Bronchial epithelial cell (primary cell): ENCODE results near the gene IL3. TPM values are rescaled to one million over a fixed set of nuclear protein-coding genes. Genes with fewer than 3 reads are reported as not detected.

Experiments
- DNase-seq: peaks from one replicate; pipeline ENCODE4 v3.0.0-alpha.2; 2010; ENCODE audit warnings: low read depth
- FAIRE-seq: peaks from 2 replicates; lab custom pipeline; 2011; peaks lifted over from hg19 to GRCh38; lab: Jason Lieb, UNC
- H3K27me3 ChIP-seq: 2 replicates; pipeline ENCODE4 v1.5.1; 2011; ENCODE audit warnings: low read length; ENCODE audit not compliant: control insufficient read depth, insufficient read depth
- H3K36me3 ChIP-seq: 2 replicates; pipeline ENCODE4 v1.5.1; 2011; ENCODE audit warnings: low read length; ENCODE audit not compliant: control insufficient read depth, insufficient read depth
- H3K4me3 ChIP-seq: 2 replicates; pipeline ENCODE4 v1.5.1; 2011; ENCODE audit warnings: mild to moderate bottlenecking, low read depth, low read length, control low read depth
- total RNA-seq: library from RNA; depleted of rRNA; stranded (reverse); fragments of >200 nt; gene quantifications from 2 replicates; pipeline ENCODE4 v1.2.1, GENCODE V29; 2014
- TF ChIP-seq, protein P1 (sequence below): IDR thresholded peaks from 2 replicates; pipeline ENCODE4 v1.5.1; 2011; ENCODE audit warnings: mild to moderate bottlenecking, moderate library complexity, low read length, control low read depth, inconsistent platforms; ENCODE audit not compliant: insufficient read depth, severe bottlenecking

The IL3 gene
- total RNA-seq, 1 donor from 2014 or later, result not detected

DNA sequence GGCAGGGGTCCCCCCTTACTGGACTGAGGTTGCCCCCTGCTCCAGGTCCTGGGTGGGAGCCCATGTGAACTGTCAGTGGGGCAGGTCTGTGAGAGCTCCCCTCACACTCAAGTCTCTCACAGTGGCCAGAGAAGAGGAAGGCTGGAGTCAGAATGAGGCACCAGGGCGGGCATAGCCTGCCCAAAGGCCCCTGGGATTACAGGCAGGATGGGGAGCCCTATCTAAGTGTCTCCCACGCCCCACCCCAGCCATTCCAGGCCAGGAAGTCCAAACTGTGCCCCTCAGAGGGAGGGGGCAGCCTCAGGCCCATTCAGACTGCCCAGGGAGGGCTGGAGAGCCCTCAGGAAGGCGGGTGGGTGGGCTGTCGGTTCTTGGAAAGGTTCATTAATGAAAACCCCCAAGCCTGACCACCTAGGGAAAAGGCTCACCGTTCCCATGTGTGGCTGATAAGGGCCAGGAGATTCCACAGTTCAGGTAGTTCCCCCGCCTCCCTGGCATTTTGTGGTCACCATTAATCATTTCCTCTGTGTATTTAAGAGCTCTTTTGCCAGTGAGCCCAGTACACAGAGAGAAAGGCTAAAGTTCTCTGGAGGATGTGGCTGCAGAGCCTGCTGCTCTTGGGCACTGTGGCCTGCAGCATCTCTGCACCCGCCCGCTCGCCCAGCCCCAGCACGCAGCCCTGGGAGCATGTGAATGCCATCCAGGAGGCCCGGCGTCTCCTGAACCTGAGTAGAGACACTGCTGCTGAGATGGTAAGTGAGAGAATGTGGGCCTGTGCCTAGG is 13.0 kb downstream of the IL3 start, which contains the start of gene CSF2:
Gene CSF2 (plus strand): TSS at position 559 of the 783 bp plus-strand sequence. CDS start 35 bp downstream, at position 594.
- H3K27me3 ChIP-seq, result peaks cover 3% of the 10 kb centered on the region
- DNase-seq, result peak; percentile 88
- no peaks in the 10 kb centered on the region for H3K36me3 ChIP-seq
- FAIRE-seq, result no peak
- no peak within 1 kb of the TSS for H3K4me3 ChIP-seq
- TF ChIP-seq, protein P1, sequence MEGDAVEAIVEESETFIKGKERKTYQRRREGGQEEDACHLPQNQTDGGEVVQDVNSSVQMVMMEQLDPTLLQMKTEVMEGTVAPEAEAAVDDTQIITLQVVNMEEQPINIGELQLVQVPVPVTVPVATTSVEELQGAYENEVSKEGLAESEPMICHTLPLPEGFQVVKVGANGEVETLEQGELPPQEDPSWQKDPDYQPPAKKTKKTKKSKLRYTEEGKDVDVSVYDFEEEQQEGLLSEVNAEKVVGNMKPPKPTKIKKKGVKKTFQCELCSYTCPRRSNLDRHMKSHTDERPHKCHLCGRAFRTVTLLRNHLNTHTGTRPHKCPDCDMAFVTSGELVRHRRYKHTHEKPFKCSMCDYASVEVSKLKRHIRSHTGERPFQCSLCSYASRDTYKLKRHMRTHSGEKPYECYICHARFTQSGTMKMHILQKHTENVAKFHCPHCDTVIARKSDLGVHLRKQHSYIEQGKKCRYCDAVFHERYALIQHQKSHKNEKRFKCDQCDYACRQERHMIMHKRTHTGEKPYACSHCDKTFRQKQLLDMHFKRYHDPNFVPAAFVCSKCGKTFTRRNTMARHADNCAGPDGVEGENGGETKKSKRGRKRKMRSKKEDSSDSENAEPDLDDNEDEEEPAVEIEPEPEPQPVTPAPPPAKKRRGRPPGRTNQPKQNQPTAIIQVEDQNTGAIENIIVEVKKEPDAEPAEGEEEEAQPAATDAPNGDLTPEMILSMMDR, result no peak

DNA sequence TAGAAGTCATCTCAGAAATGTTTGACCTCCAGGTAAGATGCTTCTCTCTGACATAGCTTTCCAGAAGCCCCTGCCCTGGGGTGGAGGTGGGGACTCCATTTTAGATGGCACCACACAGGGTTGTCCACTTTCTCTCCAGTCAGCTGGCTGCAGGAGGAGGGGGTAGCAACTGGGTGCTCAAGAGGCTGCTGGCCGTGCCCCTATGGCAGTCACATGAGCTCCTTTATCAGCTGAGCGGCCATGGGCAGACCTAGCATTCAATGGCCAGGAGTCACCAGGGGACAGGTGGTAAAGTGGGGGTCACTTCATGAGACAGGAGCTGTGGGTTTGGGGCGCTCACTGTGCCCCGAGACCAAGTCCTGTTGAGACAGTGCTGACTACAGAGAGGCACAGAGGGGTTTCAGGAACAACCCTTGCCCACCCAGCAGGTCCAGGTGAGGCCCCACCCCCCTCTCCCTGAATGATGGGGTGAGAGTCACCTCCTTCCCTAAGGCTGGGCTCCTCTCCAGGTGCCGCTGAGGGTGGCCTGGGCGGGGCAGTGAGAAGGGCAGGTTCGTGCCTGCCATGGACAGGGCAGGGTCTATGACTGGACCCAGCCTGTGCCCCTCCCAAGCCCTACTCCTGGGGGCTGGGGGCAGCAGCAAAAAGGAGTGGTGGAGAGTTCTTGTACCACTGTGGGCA is 13.8 kb downstream of the IL3 start:
- Histone ChIP-seq H3K36me3 (no peaks in the 10 kb centered on the region), H3K27me3 (peaks cover 3% of the 10 kb centered on the region), H3K4me3 (no peak overlapping the region)
- TF ChIP-seq, protein P1, result no peak
- FAIRE-seq (no peak), DNase-seq (peak; percentile 68)

DNA sequence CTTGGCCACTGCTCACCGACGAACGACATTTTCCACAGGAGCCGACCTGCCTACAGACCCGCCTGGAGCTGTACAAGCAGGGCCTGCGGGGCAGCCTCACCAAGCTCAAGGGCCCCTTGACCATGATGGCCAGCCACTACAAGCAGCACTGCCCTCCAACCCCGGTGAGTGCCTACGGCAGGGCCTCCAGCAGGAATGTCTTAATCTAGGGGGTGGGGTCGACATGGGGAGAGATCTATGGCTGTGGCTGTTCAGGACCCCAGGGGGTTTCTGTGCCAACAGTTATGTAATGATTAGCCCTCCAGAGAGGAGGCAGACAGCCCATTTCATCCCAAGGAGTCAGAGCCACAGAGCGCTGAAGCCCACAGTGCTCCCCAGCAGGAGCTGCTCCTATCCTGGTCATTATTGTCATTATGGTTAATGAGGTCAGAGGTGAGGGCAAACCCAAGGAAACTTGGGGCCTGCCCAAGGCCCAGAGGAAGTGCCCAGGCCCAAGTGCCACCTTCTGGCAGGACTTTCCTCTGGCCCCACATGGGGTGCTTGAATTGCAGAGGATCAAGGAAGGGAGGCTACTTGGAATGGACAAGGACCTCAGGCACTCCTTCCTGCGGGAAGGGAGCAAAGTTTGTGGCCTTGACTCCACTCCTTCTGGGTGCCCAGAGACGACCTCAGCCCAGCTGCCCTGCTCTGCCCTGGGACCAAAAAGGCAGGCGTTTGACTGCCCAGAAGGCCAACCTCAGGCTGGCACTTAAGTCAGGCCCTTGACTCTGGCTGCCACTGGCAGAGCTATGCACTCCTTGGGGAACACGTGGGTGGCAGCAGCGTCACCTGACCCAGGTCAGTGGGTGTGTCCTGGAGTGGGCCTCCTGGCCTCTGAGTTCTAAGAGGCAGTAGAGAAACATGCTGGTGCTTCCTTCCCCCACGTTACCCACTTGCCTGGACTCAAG is 14.6 kb downstream of the IL3 start:
- FAIRE-seq (no peak), DNase-seq (no peak)
- Histone ChIP-seq H3K27me3 (peaks cover 3% of the 10 kb centered on the region), H3K4me3 (no peak overlapping the region), H3K36me3 (no peaks in the 10 kb centered on the region)
- TF ChIP-seq, protein P1, result no peak

DNA sequence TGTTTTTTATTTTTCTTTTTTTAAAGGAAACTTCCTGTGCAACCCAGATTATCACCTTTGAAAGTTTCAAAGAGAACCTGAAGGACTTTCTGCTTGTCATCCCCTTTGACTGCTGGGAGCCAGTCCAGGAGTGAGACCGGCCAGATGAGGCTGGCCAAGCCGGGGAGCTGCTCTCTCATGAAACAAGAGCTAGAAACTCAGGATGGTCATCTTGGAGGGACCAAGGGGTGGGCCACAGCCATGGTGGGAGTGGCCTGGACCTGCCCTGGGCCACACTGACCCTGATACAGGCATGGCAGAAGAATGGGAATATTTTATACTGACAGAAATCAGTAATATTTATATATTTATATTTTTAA is 15.2 kb downstream of the IL3 start:
- H3K36me3 ChIP-seq, result no peaks in the 10 kb centered on the region
- H3K4me3 ChIP-seq, result no peak overlapping the region
- H3K27me3 ChIP-seq, result peaks cover 3% of the 10 kb centered on the region
- FAIRE-seq (no peak), DNase-seq (no peak)
- TF ChIP-seq, protein P1, result no peak

DNA sequence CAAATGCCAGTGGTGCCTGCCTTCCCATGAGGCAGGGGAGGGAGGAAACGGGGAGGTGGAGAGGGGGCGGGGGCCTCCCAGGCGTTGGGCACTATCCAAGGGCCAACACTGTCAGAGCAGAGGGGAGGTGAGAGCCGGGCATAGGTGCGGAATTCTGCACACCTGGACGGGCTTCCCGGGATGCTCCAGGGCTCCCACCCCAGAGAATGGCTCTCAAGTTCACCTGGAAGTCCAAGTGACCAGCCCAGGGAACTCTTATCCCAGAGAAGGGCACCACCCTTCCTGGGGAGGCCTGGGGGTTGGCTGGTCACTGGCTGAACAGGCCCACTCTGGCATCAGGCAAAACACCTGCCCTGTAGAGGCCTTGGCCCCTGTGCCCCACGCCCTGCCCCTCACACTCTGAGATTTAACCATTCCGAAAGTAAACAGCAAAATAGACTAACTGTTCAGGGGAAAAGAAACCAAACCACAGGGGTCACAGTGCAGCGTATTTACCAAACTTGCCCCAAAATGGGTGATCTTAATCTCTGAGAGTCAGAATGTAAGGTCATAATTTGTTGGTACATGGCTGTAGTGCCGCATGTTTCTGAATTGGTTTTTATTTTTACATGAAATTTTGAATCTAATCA is 15.9 kb downstream of the IL3 start:
- DNase-seq (no peak), FAIRE-seq (no peak)
- Histone ChIP-seq H3K36me3 (no peaks in the 10 kb centered on the region), H3K4me3 (no peak overlapping the region), H3K27me3 (peaks cover 3% of the 10 kb centered on the region)
- TF ChIP-seq, protein P1, result no peak
